ENCODE data around the gene SNRPA1. TPM values are rescaled to one million over a fixed set of nuclear protein-coding genes. Genes with fewer than 3 reads are reported as not detected.

Gene SNRPA1
- total and polyA plus RNA-seq, 2 donors (not counting 3 experiments of a cell fraction or from before 2014, with no cell fraction given) = 68.5 to 82.7 TPM

- Histone ChIP-seq H3K9ac (replicated peaks; ENCODE audit: extremely low read depth, insufficient read depth, low read length) (no peak overlapping the region), H2AFZ (ENCODE audit: low read depth, low read length) (no peak overlapping the region), H3K4me2 (ENCODE audit: insufficient read depth, low read length) (no peak overlapping the region), H3K79me2 (ENCODE audit: control insufficient read depth, insufficient read depth, low read length) (no peaks in the 10 kb centered on the region), H3K4me1 (ENCODE audit: control insufficient read depth, extremely low read depth, insufficient read depth, low read length) (no peaks in the 10 kb centered on the region), H4K20me1 (replicated peaks; ENCODE audit: control insufficient read depth, extremely low read depth, insufficient read depth, low read length) (no peaks in the 10 kb centered on the region), H3K4me3 (replicated peaks in 1 of 3; ENCODE audit: insufficient read depth in 1 of 3, low read depth in 1 of 3, low read length in 3 of 3) (no peak overlapping the region), H3K9me1 (replicated peaks; ENCODE audit: control insufficient read depth, extremely low read depth, insufficient read depth, low read length) (no peaks in the 10 kb centered on the region), H3K9me3 (replicated peaks; ENCODE audit: control insufficient read depth, insufficient read depth, low read length) (no peaks in the 10 kb centered on the region), H3K36me3 (ENCODE audit: control insufficient read depth in 2 of 2, extremely low read depth in 1 of 2, insufficient read depth in 2 of 2, low read length in 2 of 2) (no peaks in the 10 kb centered on the region), H3K27ac (ENCODE audit: insufficient read depth, low read depth, low read length) (no peak overlapping the region), H3K27me3 (ENCODE audit: control insufficient read depth in 2 of 2, insufficient read depth in 2 of 2, low read length in 2 of 2) (no peaks in the 10 kb centered on the region)
- no peak for DNase-seq (ENCODE audit: low read depth, low spot score)
- intact Hi-C loops (cut with micrococcal nuclease) = no loop called here
- ChIA-PET POLR2A (no interaction called here), CTCF (no interaction called here)
- TF ChIP-seq POLR2A (IDR thresholded peaks at IDR 0.05; ENCODE audit: low read depth, low read length) (no peak), EZH2 (IDR thresholded peaks at IDR 0.05; ENCODE audit: borderline replicate concordance, low read depth, low read length, severe bottlenecking) (no peak), JUN (IDR thresholded peaks at IDR 0.05; ENCODE audit: borderline replicate concordance, insufficient read depth, insufficient read length, low read depth) (no peak), GATA2 (IDR thresholded peaks at IDR 0.05; ENCODE audit: insufficient read depth, insufficient read length, low read depth, low read length) (no peak), FOS (IDR thresholded peaks at IDR 0.05; ENCODE audit: borderline replicate concordance, insufficient read depth, low read length) (no peak), MAX (IDR thresholded peaks at IDR 0.05; ENCODE audit: insufficient read depth, insufficient read length) (no peak), MYC (IDR thresholded peaks at IDR 0.05; ENCODE audit: low read depth, low read length) (no peak)
- no TSS peak for BruUV-seq (replicated peaks)
- no peak for FAIRE-seq
- dilution Hi-C loops (cut with MboI; ENCODE audit: extremely low pct_ligation_motif_present, low sequenced_read_pairs) = no loop called here
Measured at GRCh38 chr15:101329867-101330380, 34.9 kb upstream of the SNRPA1 start.

DNA sequence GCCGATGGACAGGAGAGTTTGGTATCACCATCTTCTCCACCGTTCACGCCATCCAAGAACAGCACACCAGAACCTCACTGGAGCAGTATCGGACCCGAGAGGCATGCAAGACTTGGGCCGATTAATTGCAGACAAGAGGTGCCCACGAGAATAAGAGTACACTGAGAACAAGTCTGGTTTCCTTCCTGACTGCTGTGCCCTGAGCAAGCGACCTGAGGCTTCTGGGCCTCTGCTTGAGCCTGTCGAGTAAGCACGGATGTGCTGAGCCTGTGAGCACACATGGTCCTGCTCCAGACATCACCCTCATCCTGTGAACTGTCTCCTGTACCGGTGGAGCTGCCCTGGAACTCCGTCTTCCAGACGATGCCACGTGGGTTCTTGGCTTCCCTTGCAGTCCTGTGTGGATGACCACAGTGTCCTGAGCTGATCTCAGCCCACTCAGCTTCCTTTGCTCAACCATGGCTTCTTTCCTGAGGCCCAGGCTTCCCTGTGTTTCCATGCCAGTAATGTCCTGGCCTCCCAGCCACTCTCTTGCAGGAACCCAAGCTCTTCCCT is 34.3 kb upstream of the SNRPA1 start:
- H4K20me1 ChIP-seq (replicated peaks; ENCODE audit: control insufficient read depth, extremely low read depth, insufficient read depth, low read length) = no peaks in the 10 kb centered on the region
- intact Hi-C loops (cut with micrococcal nuclease) = no loop called here
- ChIA-PET CTCF (no interaction called here), POLR2A (no interaction called here)
- TF ChIP-seq GATA2 (IDR thresholded peaks at IDR 0.05; ENCODE audit: insufficient read depth, insufficient read length, low read depth, low read length) (no peak), MAX (IDR thresholded peaks at IDR 0.05; ENCODE audit: insufficient read depth, insufficient read length) (no peak), CTCF (IDR thresholded peaks at IDR 0.05; ENCODE audit: extremely low read depth in 1 of 2, insufficient read depth in 1 of 2, low read depth in 1 of 2, low read length in 2 of 2) (no peak), JUN (IDR thresholded peaks at IDR 0.05; ENCODE audit: borderline replicate concordance, insufficient read depth, insufficient read length, low read depth) (no peak), POLR2A (IDR thresholded peaks at IDR 0.05; ENCODE audit: low read depth, low read length) (no peak), EZH2 (IDR thresholded peaks at IDR 0.05; ENCODE audit: borderline replicate concordance, low read depth, low read length, severe bottlenecking) (no peak), MYC (IDR thresholded peaks at IDR 0.05; ENCODE audit: low read depth, low read length) (no peak), POLR2AphosphoS5 (IDR thresholded peaks at IDR 0.05; ENCODE audit: insufficient read depth, low read depth, low read length) (no peak), FOS (IDR thresholded peaks at IDR 0.05; ENCODE audit: borderline replicate concordance, insufficient read depth, low read length) (no peak)
- no peak overlapping the region for H3K9ac ChIP-seq (replicated peaks; ENCODE audit: extremely low read depth, insufficient read depth, low read length)
- DNase-seq (ENCODE audit: low read depth, low spot score) (no peak), FAIRE-seq (no peak)
- no peak overlapping the region for H3K27ac ChIP-seq (ENCODE audit: insufficient read depth, low read depth, low read length)
- H3K4me3 ChIP-seq (replicated peaks in 1 of 3; ENCODE audit: insufficient read depth in 1 of 3, low read depth in 1 of 3, low read length in 3 of 3) = no peak overlapping the region
- dilution Hi-C loops (cut with MboI; ENCODE audit: extremely low pct_ligation_motif_present, low sequenced_read_pairs) = no loop called here
- no peak overlapping the region for H3K4me2 ChIP-seq (ENCODE audit: insufficient read depth, low read length)
- no peaks in the 10 kb centered on the region for H3K36me3 ChIP-seq (ENCODE audit: control insufficient read depth in 2 of 2, extremely low read depth in 1 of 2, insufficient read depth in 2 of 2, low read length in 2 of 2)
- no peaks in the 10 kb centered on the region for H3K79me2 ChIP-seq (ENCODE audit: control insufficient read depth, insufficient read depth, low read length)
- no peaks in the 10 kb centered on the region for H3K9me1 ChIP-seq (replicated peaks; ENCODE audit: control insufficient read depth, extremely low read depth, insufficient read depth, low read length)
- no peaks in the 10 kb centered on the region for H3K4me1 ChIP-seq (ENCODE audit: control insufficient read depth, extremely low read depth, insufficient read depth, low read length)
- H2AFZ ChIP-seq (ENCODE audit: low read depth, low read length) = no peak overlapping the region
- BruUV-seq (replicated peaks) = no TSS peak
- H3K9me3 ChIP-seq (replicated peaks; ENCODE audit: control insufficient read depth, insufficient read depth, low read length) = no peaks in the 10 kb centered on the region
- no peaks in the 10 kb centered on the region for H3K27me3 ChIP-seq (ENCODE audit: control insufficient read depth in 2 of 2, insufficient read depth in 2 of 2, low read length in 2 of 2)

Data from endothelial cell of umbilical vein (primary cell).